Erythroblast (primary cell): Measurements from ENCODE around the gene ZNF407.

ENCODE experiments used
- GATA1 ChIP-seq: IDR thresholded peaks from 2 replicates; pipeline ENCODE4 v1.6.1; 2011; ENCODE audit warnings: low read depth, mild to moderate bottlenecking, control low read depth, low read length, moderate library complexity
- POLR2A ChIP-seq: IDR thresholded peaks from 2 replicates; pipeline ENCODE4 v1.6.1; 2011; ENCODE audit warnings: mild to moderate bottlenecking, low read length

DNA sequence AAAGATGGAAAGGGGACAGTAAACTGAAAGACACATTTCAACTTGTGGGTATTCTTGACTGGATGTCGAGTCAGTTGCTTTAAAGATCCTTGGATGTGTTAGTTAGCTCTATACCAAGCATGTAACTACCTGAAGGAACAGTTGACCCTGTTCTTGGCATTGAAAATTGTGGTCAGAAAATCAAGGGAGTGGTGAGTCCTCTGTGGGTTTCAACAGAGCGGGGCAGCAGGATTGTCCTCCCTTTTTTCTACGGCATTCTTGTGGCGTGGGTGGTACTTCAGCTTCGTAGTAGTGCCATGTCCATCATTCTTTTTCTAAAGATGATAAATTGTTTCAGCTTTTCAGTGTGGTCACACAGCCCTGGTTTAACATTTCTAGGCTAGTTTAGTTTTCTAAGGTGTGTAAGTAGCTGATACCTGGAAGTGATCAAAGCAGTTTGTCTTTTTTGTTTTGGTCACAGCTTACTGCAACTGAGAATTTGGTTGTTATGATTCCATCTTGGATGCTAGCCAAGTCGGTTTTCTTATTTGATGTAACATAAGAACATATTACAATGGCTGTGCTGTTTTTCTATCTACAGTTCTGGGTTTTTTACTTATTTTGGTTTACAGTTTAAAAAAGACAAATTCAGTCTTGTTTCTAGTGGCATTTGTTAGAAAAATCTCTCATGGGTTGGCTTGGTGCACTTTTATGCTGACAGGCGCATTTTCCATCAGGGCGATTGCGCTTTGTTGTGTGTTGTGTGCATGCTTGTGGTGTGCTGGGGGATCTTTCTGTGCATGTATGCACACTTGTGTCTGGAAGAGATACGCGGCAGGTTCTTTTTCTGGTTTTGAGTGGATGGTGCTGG lies 84.7 kb downstream of the ZNF407 start:
- TF ChIP-seq POLR2A (no peak), GATA1 (no peak)
